ENCODE measurements around the gene DLG2. TPM values are rescaled to one million over a fixed set of nuclear protein-coding genes. Genes with fewer than 3 reads are reported as not detected.

DLG2 gene
- total and polyA plus RNA-seq, 4 donors = 0.30 to 5.5 (median 0.68) TPM

DNA sequence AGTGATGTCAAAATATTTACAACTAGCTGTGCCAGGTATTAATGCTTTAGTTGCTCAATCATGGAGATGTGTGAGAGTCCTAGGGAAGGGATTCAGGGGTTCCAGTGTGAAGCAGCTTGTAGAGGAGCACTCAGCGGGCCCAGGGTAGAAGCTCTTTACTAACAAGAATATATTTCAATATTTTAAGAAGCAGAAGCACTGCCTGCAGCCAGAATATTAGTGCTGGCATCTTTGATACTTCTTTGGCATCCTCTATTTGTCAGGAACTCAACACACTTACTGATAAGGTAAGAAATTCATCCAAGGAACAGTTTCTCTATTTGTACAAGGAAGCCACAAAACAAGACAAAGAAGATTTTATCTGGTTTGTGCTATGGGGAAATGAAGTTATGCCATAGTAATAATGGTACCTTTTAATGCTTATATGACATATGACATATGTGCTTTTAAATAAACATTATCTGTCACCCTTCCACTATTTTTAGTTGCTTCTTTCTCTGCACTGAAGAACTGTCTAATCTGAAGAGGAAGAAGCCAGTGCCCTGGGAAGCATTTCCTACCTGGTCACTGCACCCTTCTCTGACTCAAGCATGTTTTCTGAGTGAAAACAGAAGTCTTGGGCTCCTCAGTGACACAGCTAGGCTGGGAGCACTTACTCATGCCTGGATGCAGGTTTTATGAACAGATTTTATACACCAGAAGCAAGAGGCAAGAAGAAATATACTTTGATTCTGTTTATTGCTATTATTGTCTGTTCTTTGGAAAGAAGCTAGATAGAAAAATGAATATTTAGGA is 1952.8 kb downstream of the DLG2 start:
- no peaks in the 10 kb centered on the region for H3K36me3 ChIP-seq (ENCODE audit: control insufficient read depth in 4 of 4, insufficient read depth in 3 of 4, low read depth in 1 of 4, low read length in 3 of 4)
- H3K27ac ChIP-seq (ENCODE audit: low read depth in 1 of 2, low read length in 2 of 2) = no peak overlapping the region
- H3K4me1 ChIP-seq (ENCODE audit: control insufficient read depth in 4 of 4, insufficient read depth in 4 of 4, low read length in 3 of 4) = no peaks in the 10 kb centered on the region
- no peak overlapping the region for H3K4me3 ChIP-seq (ENCODE audit: low read depth in 1 of 3, low read length in 3 of 3)
- no peaks in the 10 kb centered on the region for H3K9me3 ChIP-seq (ENCODE audit: control insufficient read depth in 4 of 4, low read length in 3 of 4)
- H3K9ac ChIP-seq (ENCODE audit: low read depth in 1 of 2, low read length in 2 of 2) = no peak overlapping the region
- no peak for DNase-seq (ENCODE audit: low spot score)
- WGBS = 93% methylated on average over 1 of the region's 1 CpG
- no peaks in the 10 kb centered on the region for H3K27me3 ChIP-seq (ENCODE audit: control insufficient read depth in 4 of 4, insufficient read depth in 4 of 4, low read length in 3 of 4)
- TF ChIP-seq TAF1 (conservative IDR thresholded peaks at IDR 0.05) (no peak), FOXA2 (IDR thresholded peaks at IDR 0.05) (no peak), ATF3 (IDR thresholded peaks at IDR 0.05) (no peak), JUND (IDR thresholded peaks at IDR 0.05) (no peak), RXRA (IDR thresholded peaks at IDR 0.05) (no peak), HNF4G (IDR thresholded peaks at IDR 0.05) (no peak), NR2F2 (IDR thresholded peaks at IDR 0.05) (no peak)

- no peak overlapping the region for H3K9ac ChIP-seq (ENCODE audit: low read depth in 1 of 2, low read length in 2 of 2)
- no peaks in the 10 kb centered on the region for H3K27me3 ChIP-seq (ENCODE audit: control insufficient read depth in 4 of 4, insufficient read depth in 4 of 4, low read length in 3 of 4)
- H3K4me3 ChIP-seq (ENCODE audit: low read depth in 1 of 3, low read length in 3 of 3) = no peak overlapping the region
- H3K9me3 ChIP-seq (ENCODE audit: control insufficient read depth in 4 of 4, low read length in 3 of 4) = no peaks in the 10 kb centered on the region
- DNase-seq (ENCODE audit: low spot score) = no peak
- TF ChIP-seq FOXA2 (IDR thresholded peaks at IDR 0.05) (no peak), GABPA (IDR thresholded peaks at IDR 0.05 in 1 of 2, conservative IDR thresholded peaks at IDR 0.05 in 1 of 2) (no peak), TAF1 (conservative IDR thresholded peaks at IDR 0.05) (no peak), FOXA1 (IDR thresholded peaks at IDR 0.05) (no peak), NR2F2 (IDR thresholded peaks at IDR 0.05) (no peak), SP1 (IDR thresholded peaks at IDR 0.05) (no peak), HNF4A (conservative IDR thresholded peaks at IDR 0.05) (no peak), EGR1 (IDR thresholded peaks at IDR 0.05; ENCODE audit: low read depth in 2 of 2) (no peak), YY1 (IDR thresholded peaks at IDR 0.05) (no peak), REST (IDR thresholded peaks at IDR 0.05) (no peak), JUND (IDR thresholded peaks at IDR 0.05) (no peak), RXRA (IDR thresholded peaks at IDR 0.05) (no peak), RAD21 (IDR thresholded peaks at IDR 0.05) (peak; percentile 71 to 77), ATF3 (IDR thresholded peaks at IDR 0.05) (no peak)
- TF ChIP-seq, protein P1, sequence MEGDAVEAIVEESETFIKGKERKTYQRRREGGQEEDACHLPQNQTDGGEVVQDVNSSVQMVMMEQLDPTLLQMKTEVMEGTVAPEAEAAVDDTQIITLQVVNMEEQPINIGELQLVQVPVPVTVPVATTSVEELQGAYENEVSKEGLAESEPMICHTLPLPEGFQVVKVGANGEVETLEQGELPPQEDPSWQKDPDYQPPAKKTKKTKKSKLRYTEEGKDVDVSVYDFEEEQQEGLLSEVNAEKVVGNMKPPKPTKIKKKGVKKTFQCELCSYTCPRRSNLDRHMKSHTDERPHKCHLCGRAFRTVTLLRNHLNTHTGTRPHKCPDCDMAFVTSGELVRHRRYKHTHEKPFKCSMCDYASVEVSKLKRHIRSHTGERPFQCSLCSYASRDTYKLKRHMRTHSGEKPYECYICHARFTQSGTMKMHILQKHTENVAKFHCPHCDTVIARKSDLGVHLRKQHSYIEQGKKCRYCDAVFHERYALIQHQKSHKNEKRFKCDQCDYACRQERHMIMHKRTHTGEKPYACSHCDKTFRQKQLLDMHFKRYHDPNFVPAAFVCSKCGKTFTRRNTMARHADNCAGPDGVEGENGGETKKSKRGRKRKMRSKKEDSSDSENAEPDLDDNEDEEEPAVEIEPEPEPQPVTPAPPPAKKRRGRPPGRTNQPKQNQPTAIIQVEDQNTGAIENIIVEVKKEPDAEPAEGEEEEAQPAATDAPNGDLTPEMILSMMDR (IDR thresholded peaks at IDR 0.05; ENCODE audit: low read depth, low read length, missing input control) = peak; percentile 8
- WGBS = 90% methylated on average over 2 of the region's 2 CpGs
- H3K36me3 ChIP-seq (ENCODE audit: control insufficient read depth in 4 of 4, insufficient read depth in 3 of 4, low read depth in 1 of 4, low read length in 3 of 4) = no peaks in the 10 kb centered on the region
- H3K27ac ChIP-seq (ENCODE audit: low read depth in 1 of 2, low read length in 2 of 2) = no peak overlapping the region
- H3K4me1 ChIP-seq (ENCODE audit: control insufficient read depth in 4 of 4, insufficient read depth in 4 of 4, low read length in 3 of 4) = no peaks in the 10 kb centered on the region
Measured at GRCh38 chr11:83671289-83671688, 1955.9 kb downstream of the DLG2 start.
